Body of pancreas (tissue), 4 donors: ENCODE measurements around the gene STXBP3. TPM values are rescaled to one million over a fixed set of nuclear protein-coding genes. Genes with fewer than 3 reads are reported as not detected.

Source experiments
- ATAC-seq: fragments of 150-250 bp; one replicate; pipeline ENCODE4 v1.9.1; 2016
- DNase-seq, 4 donors: peaks; one replicate each; pipeline ENCODE4 v3.0.0-alpha.2; 2019
- H3K27ac ChIP-seq, 4 donors: fragments of 200-600 bp; sonication (generic); 1 replicate in 3 of 4; 2 replicates in 1 of 4; pipeline versions ENCODE4 v1.5.1 to v1.6.1; 2016 to 2019; ENCODE audit warnings: mild to moderate bottlenecking in 1 of 4, mixed read lengths in 1 of 4, moderate library complexity in 1 of 4
- H3K27me3 ChIP-seq, 2 donors: fragments of 200-600 bp; sonication (generic); one replicate each; pipeline ENCODE4 v1.6.0; 2016; ENCODE audit warnings: mild to moderate bottlenecking in 1 of 2
- H3K36me3 ChIP-seq, 2 donors: fragments of 200-600 bp; sonication (generic); replicated peaks in 1 of 2; 2 replicates each; pipeline ENCODE4 v1.5.1; 2016; ENCODE audit warnings: low read depth in 2 of 2; ENCODE audit not compliant: insufficient read depth in 1 of 2
- H3K4me1 ChIP-seq: fragments of 200-600 bp; sonication (generic); one replicate; pipeline ENCODE4 v1.6.0; 2016
- H3K4me3 ChIP-seq, 2 donors: fragments of 200-600 bp; sonication (generic); 1 replicate in 1 of 2; 2 replicates in 1 of 2; pipeline ENCODE4 v1.5.1; 2016 to 2019
- H3K9me3 ChIP-seq, 3 donors: fragments of 200-600 bp; sonication (generic); 1 replicate in 2 of 3; 2 replicates in 1 of 3; pipeline ENCODE4 v1.5.1; 2016
- POLR2A ChIP-seq, 3 donors: fragments of 450-650 bp; IDR thresholded peaks; one replicate each; pipeline ENCODE4 v1.6.1; 2016; ENCODE audit warnings: antibody characterized with exemption in 3 of 3, mild to moderate bottlenecking in 2 of 3
- WGBS, 2 donors: methylation state at CpG; one replicate each; pipeline ENCODE4 v1.1.5; 2017; 5-methylcytosine and 5-hydroxymethylcytosine counted together
- intact Hi-C: fragments of 100-400 bp; cut with DNase I; formaldehyde crosslinking; loops from one replicate; pipeline ENCODE4 v1.15.1; 2023
- total RNA-seq, 2 donors: library from RNA; depleted of rRNA; stranded (reverse); fragments of >200 nt; gene quantifications; one replicate each; pipeline ENCODE4 v1.1.0, GENCODE V29; 2016
- TF ChIP-seq, protein P1 (sequence below), 7 experiments: fragments of 450-650 bp in 4 of 7; fragments of 200-600 bp in 3 of 7; sonication (generic) in 3 of 7; IDR thresholded peaks; one replicate each; pipeline ENCODE4 v1.5.1; 2016 to 2019; ENCODE audit warnings: antibody characterized with exemption in 7 of 7

The STXBP3 gene
- total RNA-seq, 2 donors from 2014 or later = 39.6 to 83.0 TPM

DNA sequence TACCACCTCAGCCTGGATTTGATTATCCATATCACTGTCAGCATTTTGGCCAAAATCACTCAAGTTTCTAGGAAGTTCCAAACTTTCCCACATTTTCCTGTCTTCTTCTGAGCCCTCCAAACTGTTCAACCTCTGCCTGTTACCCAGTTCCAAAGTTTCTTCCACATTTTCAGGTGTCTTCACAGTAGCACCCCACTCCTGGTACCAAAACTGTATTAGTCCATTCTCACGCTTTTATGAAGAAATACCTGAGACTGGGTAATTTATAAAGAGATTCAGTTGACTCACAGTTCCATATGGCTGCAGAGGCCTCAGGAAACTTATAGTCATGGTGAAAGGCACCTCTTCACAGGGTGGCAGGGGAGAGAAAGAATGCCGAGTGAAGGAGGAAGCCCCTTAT lies 39.4 kb downstream of the STXBP3 start:
- ATAC-seq (no peak), DNase-seq (no peak)
- H3K4me1 ChIP-seq = no peaks in the 10 kb centered on the region
- WGBS, 2 donors = 89 to 96% methylated on average over 2 of the region's 2 CpGs
- H3K9me3 ChIP-seq = peaks cover 0 to 12% (median 0%) of the 10 kb centered on the region in 3 donors
- H3K36me3 ChIP-seq = peaks cover 21 to 30% of the 10 kb centered on the region in 2 donors
- no peaks in the 10 kb centered on the region for H3K27me3 ChIP-seq
- no peak overlapping the region for H3K4me3 ChIP-seq
- intact Hi-C loops = no loop called here
- TF ChIP-seq, protein P1, sequence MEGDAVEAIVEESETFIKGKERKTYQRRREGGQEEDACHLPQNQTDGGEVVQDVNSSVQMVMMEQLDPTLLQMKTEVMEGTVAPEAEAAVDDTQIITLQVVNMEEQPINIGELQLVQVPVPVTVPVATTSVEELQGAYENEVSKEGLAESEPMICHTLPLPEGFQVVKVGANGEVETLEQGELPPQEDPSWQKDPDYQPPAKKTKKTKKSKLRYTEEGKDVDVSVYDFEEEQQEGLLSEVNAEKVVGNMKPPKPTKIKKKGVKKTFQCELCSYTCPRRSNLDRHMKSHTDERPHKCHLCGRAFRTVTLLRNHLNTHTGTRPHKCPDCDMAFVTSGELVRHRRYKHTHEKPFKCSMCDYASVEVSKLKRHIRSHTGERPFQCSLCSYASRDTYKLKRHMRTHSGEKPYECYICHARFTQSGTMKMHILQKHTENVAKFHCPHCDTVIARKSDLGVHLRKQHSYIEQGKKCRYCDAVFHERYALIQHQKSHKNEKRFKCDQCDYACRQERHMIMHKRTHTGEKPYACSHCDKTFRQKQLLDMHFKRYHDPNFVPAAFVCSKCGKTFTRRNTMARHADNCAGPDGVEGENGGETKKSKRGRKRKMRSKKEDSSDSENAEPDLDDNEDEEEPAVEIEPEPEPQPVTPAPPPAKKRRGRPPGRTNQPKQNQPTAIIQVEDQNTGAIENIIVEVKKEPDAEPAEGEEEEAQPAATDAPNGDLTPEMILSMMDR (IDR thresholded peaks at IDR 0.05) = no peak
- no peak for TF ChIP-seq POLR2A (IDR thresholded peaks at IDR 0.05)
- H3K27ac ChIP-seq = no peak overlapping the region

DNA sequence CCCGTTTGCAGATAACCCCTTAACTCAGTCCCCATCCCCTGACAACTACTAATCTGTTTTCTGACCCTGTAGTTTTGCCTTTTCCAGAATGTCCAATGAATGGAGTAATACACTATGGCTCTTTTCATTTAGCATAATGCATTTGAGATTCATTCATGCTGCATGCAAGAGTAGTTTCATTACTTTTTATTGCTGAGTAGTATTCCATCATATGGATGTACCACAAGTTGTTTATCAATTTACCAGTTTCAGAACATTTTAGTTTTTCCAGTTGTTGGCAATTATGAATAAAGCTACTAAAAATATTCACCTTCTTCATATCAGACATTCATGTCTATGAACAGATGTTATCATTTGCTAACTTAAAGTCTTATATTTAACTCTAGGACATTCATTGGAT lies 45.3 kb downstream of the STXBP3 start:
- Histone ChIP-seq H3K9me3 (no peaks in the 10 kb centered on the region), H3K4me3 (no peak overlapping the region), H3K4me1 (no peaks in the 10 kb centered on the region), H3K36me3 (peaks cover 0 to 18% of the 10 kb centered on the region in 2 donors), H3K27ac (no peak overlapping the region), H3K27me3 (no peaks in the 10 kb centered on the region)
- no peak for ATAC-seq
- TF ChIP-seq POLR2A (IDR thresholded peaks at IDR 0.05) = no peak
- TF ChIP-seq, protein P1 (IDR thresholded peaks at IDR 0.05) = no peak
- DNase-seq = no peak
- intact Hi-C loops = no loop called here
- 97 to 100% methylated on average over 1 of the region's 1 CpG for WGBS, 2 donors

DNA sequence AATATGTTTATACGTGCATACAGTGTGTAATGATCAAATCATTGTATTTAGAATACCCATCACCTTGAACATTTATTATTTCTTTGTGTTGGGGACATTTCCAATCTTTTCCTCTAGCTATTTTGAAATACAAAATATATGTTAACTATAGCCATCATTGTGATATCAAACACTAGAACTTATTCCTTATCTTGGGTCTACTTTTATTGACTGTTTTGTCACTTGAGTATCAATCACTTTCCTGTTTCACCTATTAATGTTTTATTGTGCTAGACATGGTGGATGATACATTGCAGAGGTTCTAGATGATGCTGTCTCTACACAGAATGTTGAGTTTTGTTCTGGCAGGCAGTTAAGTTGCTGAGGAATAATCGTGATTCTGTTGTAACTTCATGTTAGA lies 45.9 kb downstream of the STXBP3 start:
- H3K4me1 ChIP-seq = no peaks in the 10 kb centered on the region
- WGBS, 2 donors = 92 to 96% methylated on average over 2 of the region's 2 CpGs
- DNase-seq (no peak), ATAC-seq (no peak)
- H3K4me3 ChIP-seq = no peak overlapping the region
- intact Hi-C loops = no loop called here
- H3K36me3 ChIP-seq = peaks cover 0 to 18% of the 10 kb centered on the region in 2 donors
- no peaks in the 10 kb centered on the region for H3K27me3 ChIP-seq
- no peaks in the 10 kb centered on the region for H3K9me3 ChIP-seq
- no peak for TF ChIP-seq POLR2A (IDR thresholded peaks at IDR 0.05)
- TF ChIP-seq, protein P1 (IDR thresholded peaks at IDR 0.05) = no peak
- H3K27ac ChIP-seq = no peak overlapping the region

DNA sequence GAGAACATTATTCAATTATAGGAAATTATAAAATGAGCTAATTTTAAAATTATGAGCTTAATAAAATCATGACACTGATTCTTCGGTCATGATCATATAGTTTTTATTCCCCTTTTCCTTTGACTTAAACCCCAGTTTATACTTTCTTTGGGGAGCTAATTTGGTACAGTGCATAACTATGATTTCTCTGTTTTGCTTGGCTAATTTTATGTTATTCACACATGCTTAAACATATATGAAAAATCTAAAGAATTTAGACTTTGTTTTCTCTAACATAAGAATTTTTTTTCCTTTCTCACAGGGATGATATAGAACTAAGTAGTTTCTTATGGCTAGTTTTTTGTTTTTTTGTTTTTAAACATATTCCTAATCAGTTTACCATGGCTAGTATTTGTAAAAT lies 52.5 kb downstream of the STXBP3 start:
- Histone ChIP-seq H3K27me3 (no peaks in the 10 kb centered on the region), H3K27ac (no peak overlapping the region), H3K4me1 (no peaks in the 10 kb centered on the region), H3K9me3 (no peaks in the 10 kb centered on the region), H3K36me3 (peaks cover 0 to 26% of the 10 kb centered on the region in 2 donors), H3K4me3 (no peak overlapping the region)
- WGBS, 2 donors = 97 to 100% methylated on average over 1 of the region's 1 CpG
- TF ChIP-seq POLR2A (IDR thresholded peaks at IDR 0.05) = no peak
- TF ChIP-seq, protein P1 (IDR thresholded peaks at IDR 0.05) = no peak
- intact Hi-C loops = no loop called here
- ATAC-seq = no peak
- DNase-seq = no peak

DNA sequence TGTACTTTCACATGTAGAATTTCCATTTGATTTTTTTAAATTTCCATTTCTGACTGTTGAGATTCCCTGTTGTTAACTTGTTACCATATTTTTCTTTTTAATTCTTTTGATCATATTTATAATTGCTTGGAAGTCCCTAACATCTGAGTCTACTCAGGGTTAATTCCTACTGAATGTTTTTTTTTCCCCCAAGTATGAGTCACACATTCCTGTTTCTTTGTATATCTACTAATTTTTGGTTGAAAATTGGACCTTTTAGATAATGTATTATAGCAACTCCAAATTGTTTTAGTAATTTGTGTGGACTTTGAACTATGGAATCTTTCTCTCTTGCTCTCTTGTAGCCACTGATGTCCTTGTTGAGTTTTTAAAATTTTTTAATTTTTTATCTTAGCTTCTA lies 54.6 kb downstream of the STXBP3 start:
- Histone ChIP-seq H3K27ac (no peak overlapping the region), H3K4me3 (no peak overlapping the region), H3K4me1 (no peaks in the 10 kb centered on the region), H3K36me3 (peaks cover 0 to 17% of the 10 kb centered on the region in 2 donors), H3K27me3 (no peaks in the 10 kb centered on the region), H3K9me3 (no peaks in the 10 kb centered on the region)
- intact Hi-C loops = no loop called here
- TF ChIP-seq, protein P1 (IDR thresholded peaks at IDR 0.05) = no peak
- no peak for TF ChIP-seq POLR2A (IDR thresholded peaks at IDR 0.05)
- DNase-seq = no peak
- ATAC-seq = no peak
